Gastrocnemius medialis (tissue), 4 donors: ENCODE results near the gene ZP1. TPM values are rescaled to one million over a fixed set of nuclear protein-coding genes. Genes with fewer than 3 reads are reported as not detected.

ENCODE experiments used
- ATAC-seq, 2 donors: fragments of 150-250 bp; one replicate each; pipeline ENCODE4 v1.9.1; 2016
- DNase-seq, 2 donors: peaks; one replicate each; pipeline ENCODE4 v3.0.0-alpha.2; 2019
- H3K27ac ChIP-seq, 4 donors: fragments of 200-600 bp; sonication (generic); 1 replicate in 1 of 4; 2 replicates in 3 of 4; pipeline ENCODE4 v1.5.1; 2016 to 2018; ENCODE audit warnings: mild to moderate bottlenecking in 2 of 4, moderate library complexity in 1 of 4
- H3K27me3 ChIP-seq, 3 donors: fragments of 200-600 bp; sonication (generic) in 2 of 3; 1 replicate in 1 of 3; 2 replicates in 2 of 3; pipeline versions ENCODE4 v1.5.1 to v1.6.0; 2016 to 2019; ENCODE audit warnings: mild to moderate bottlenecking in 1 of 3, moderate library complexity in 1 of 3
- H3K36me3 ChIP-seq, 2 donors: fragments of 200-600 bp; sonication (generic) in 1 of 2; one replicate each; pipeline ENCODE4 v1.5.1; 2017 to 2018
- H3K4me1 ChIP-seq, 2 donors: fragments of 200-600 bp; sonication (generic) in 1 of 2; one replicate each; pipeline ENCODE4 v1.5.1; 2016 to 2017; ENCODE audit warnings: mild to moderate bottlenecking in 2 of 2
- H3K4me3 ChIP-seq, 4 donors: fragments of 200-600 bp; sonication (generic) in 3 of 4; 1 replicate in 1 of 4; 2 replicates in 3 of 4; pipeline ENCODE4 v1.5.1; 2016 to 2019; ENCODE audit warnings: mild to moderate bottlenecking in 2 of 4
- H3K9me3 ChIP-seq, 3 donors: fragments of 200-600 bp; sonication (generic) in 2 of 3; 1 replicate in 1 of 3; 2 replicates in 2 of 3; pipeline ENCODE4 v1.5.1; 2016 to 2019
- CTCF ChIP-seq, 5 experiments: fragments of 450-650 bp in 3 of 5; fragments of 200-600 bp in 2 of 5; sonication (generic) in 2 of 5; IDR thresholded peaks in 4 of 5; conservative IDR thresholded peaks in 1 of 5; 1 replicate in 4 of 5; 2 replicates in 1 of 5; pipeline ENCODE4 v1.5.1; 2016 to 2019; ENCODE audit warnings: antibody characterized with exemption in 5 of 5, mild to moderate bottlenecking in 3 of 5, moderate library complexity in 3 of 5
- POLR2A ChIP-seq, 2 donors: fragments of 450-650 bp; IDR thresholded peaks; one replicate each; pipeline ENCODE4 v1.6.1; 2017; ENCODE audit warnings: antibody characterized with exemption in 2 of 2, mild to moderate bottlenecking in 2 of 2, moderate library complexity in 2 of 2
- in situ Hi-C, 4 donors: fragments of 200-750 bp; cut with MboI; loops; one replicate each; pipeline versions ENCODE4 v1.15.0 to v1.8.0; 2017; ENCODE audit warnings: low sequenced_read_pairs in 4 of 4
- intact Hi-C: fragments of 100-400 bp; cut with DNase I; formaldehyde crosslinking; loops from one replicate; pipeline ENCODE4 v1.15.1; 2023; ENCODE audit warnings: low total_unique reads
- total RNA-seq, 4 donors: library from RNA; depleted of rRNA; stranded (reverse); fragments of >200 nt; gene quantifications; one replicate each; pipeline versions ENCODE4 v1.1.0 to v1.2.3, GENCODE V29; 2016

The ZP1 gene
- total RNA-seq, 4 donors from 2014 or later: not detected

GRCh38 chr11:60847281-60847680 is 20.1 kb upstream of the ZP1 start:
- in situ Hi-C loops: loop anchor here (25.0 kb wide), 2 partner anchors 290 to 340 kb away; no protein-coding TSS in a partner anchor
- H3K36me3 ChIP-seq: peaks cover 0 to 47% of the 10 kb centered on the region in 2 donors
- TF ChIP-seq CTCF (IDR thresholded peaks at IDR 0.05 in 4 of 5, conservative IDR thresholded peaks at IDR 0.05 in 1 of 5) (no peak), POLR2A (IDR thresholded peaks at IDR 0.05) (no peak)

DNA sequence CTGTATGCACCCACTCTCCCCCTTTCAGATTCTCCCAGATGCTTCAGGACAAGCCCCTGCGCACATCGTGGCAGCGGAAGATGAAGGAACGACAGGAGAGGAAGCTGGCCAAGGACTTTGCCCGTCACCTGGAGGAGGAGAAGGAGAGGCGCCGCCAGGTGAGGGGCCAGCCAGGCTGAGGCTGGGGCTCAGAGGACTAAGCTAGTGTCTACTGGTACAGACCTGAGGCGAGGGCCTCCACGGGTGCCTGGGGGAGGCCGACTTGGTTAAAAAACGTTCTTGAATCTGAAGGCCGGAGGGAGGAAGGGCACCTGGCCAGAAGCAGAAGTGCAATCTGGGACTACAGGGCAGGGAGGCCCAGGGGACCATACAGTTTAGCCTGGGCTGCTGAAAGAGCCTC is 19.4 kb upstream of the ZP1 start:
- in situ Hi-C loops: loop anchor here (25.0 kb wide), 2 partner anchors 289 to 339 kb away; no protein-coding TSS in a partner anchor
- H3K9me3 ChIP-seq: no peaks in the 10 kb centered on the region
- no peaks in the 10 kb centered on the region for H3K27me3 ChIP-seq
- no peak overlapping the region for H3K27ac ChIP-seq
- H3K4me1 ChIP-seq: peaks cover 18 to 21% of the 10 kb centered on the region in 2 donors
- peaks cover 0 to 47% of the 10 kb centered on the region in 2 donors for H3K36me3 ChIP-seq
- no peak overlapping the region for H3K4me3 ChIP-seq
- no peak for TF ChIP-seq POLR2A (IDR thresholded peaks at IDR 0.05)
- TF ChIP-seq CTCF (IDR thresholded peaks at IDR 0.05 in 4 of 5, conservative IDR thresholded peaks at IDR 0.05 in 1 of 5): no peak
- no peak for DNase-seq
- no peak for ATAC-seq
- intact Hi-C loops: no loop called here

More at GRCh38 chr11:60847281-60847680, 20.1 kb upstream of the ZP1 start:
- no peak overlapping the region for H3K4me3 ChIP-seq
- ATAC-seq (no peak), DNase-seq (no peak)
- H3K27me3 ChIP-seq: no peaks in the 10 kb centered on the region
- H3K4me1 ChIP-seq: peaks cover 18 to 26% of the 10 kb centered on the region in 2 donors
- H3K9me3 ChIP-seq: no peaks in the 10 kb centered on the region
- no peak overlapping the region for H3K27ac ChIP-seq
- intact Hi-C loops: no loop called here

- DNase-seq (no peak), ATAC-seq (peak; percentile 31)
- Histone ChIP-seq H3K4me1 (peaks cover 9 to 13% of the 10 kb centered on the region in 2 donors), H3K9me3 (no peaks in the 10 kb centered on the region), H3K4me3 (no peak overlapping the region), H3K36me3 (peaks cover 0 to 47% of the 10 kb centered on the region in 2 donors), H3K27me3 (no peaks in the 10 kb centered on the region), H3K27ac (peak overlapping the region in 2 of 4 donors; percentile 4)
- intact Hi-C loops: no loop called here
- in situ Hi-C loops: loop anchor here (25.0 kb wide), 2 partner anchors 289 to 339 kb away; no protein-coding TSS in a partner anchor
- TF ChIP-seq POLR2A (IDR thresholded peaks at IDR 0.05) (no peak), CTCF (IDR thresholded peaks at IDR 0.05 in 4 of 5, conservative IDR thresholded peaks at IDR 0.05 in 1 of 5) (no peak)
Measured at GRCh38 chr11:60848714-60849151, 18.6 kb upstream of the ZP1 start.

- DNase-seq: no peak
- Histone ChIP-seq H3K36me3 (peaks cover 0 to 47% of the 10 kb centered on the region in 2 donors), H3K9me3 (no peaks in the 10 kb centered on the region), H3K27ac (no peak overlapping the region), H3K4me1 (peaks cover 0 to 2% of the 10 kb centered on the region in 2 donors), H3K27me3 (no peaks in the 10 kb centered on the region), H3K4me3 (no peak overlapping the region)
- TF ChIP-seq CTCF (IDR thresholded peaks at IDR 0.05 in 4 of 5, conservative IDR thresholded peaks at IDR 0.05 in 1 of 5) (no peak), POLR2A (IDR thresholded peaks at IDR 0.05) (no peak)
- in situ Hi-C loops (loop anchor here (25.0 kb wide), 2 partner anchors 287 to 337 kb away; no protein-coding TSS in a partner anchor), intact Hi-C loops (no loop called here)
- ATAC-seq: no peak
Measured at GRCh38 chr11:60849641-60850520, 17.5 kb upstream of the ZP1 start.
